SH-SY5Y (cell line): ENCODE data around the gene MYH10.

Experiments
- GATA2 ChIP-seq: IDR thresholded peaks from 2 replicates; pipeline ENCODE4 v1.6.1; 2011; ENCODE audit warnings: mild to moderate bottlenecking, low read depth, low read length
- GATA3 ChIP-seq: IDR thresholded peaks from 2 replicates; pipeline ENCODE4 v1.6.1; 2011; ENCODE audit warnings: low read depth, mild to moderate bottlenecking, low read length, moderate library complexity

MYH10 gene

GRCh38 chr17:8490256-8491023, 140.1 kb downstream of the MYH10 start:
- TF ChIP-seq GATA2, result no peak
- no peak for TF ChIP-seq GATA3

GRCh38 chr17:8489841-8490240, 140.7 kb downstream of the MYH10 start:
- no peak for TF ChIP-seq GATA2
- no peak for TF ChIP-seq GATA3

- TF ChIP-seq GATA3 (no peak), GATA2 (no peak)
These were observed 141.6 kb downstream of the MYH10 start for GRCh38 chr17:8488901-8489300.

- TF ChIP-seq GATA3 (no peak), GATA2 (no peak)
These were observed 142.0 kb downstream of the MYH10 start for GRCh38 chr17:8488491-8488890.

GRCh38 chr17:8487743-8488142, 142.8 kb downstream of the MYH10 start:
- TF ChIP-seq GATA3 (no peak), GATA2 (no peak)

GRCh38 chr17:8487130-8487645, 143.3 kb downstream of the MYH10 start:
- no peak for TF ChIP-seq GATA2
- TF ChIP-seq GATA3, result no peak

- TF ChIP-seq GATA2, result no peak
- TF ChIP-seq GATA3, result no peak
These were observed 145.0 kb downstream of the MYH10 start for GRCh38 chr17:8485491-8485890.

- TF ChIP-seq GATA2 (no peak), GATA3 (no peak)
These were observed 146.1 kb downstream of the MYH10 start for GRCh38 chr17:8484465-8484864.

- TF ChIP-seq GATA3, result no peak
- no peak for TF ChIP-seq GATA2
These were observed 148.0 kb downstream of the MYH10 start for GRCh38 chr17:8482546-8482945.

GRCh38 chr17:8481703-8482102, 148.8 kb downstream of the MYH10 start:
- no peak for TF ChIP-seq GATA3
- no peak for TF ChIP-seq GATA2

- no peak for TF ChIP-seq GATA3
- TF ChIP-seq GATA2, result no peak
These were observed 149.4 kb downstream of the MYH10 start for GRCh38 chr17:8481089-8481488.

GRCh38 chr17:8480011-8480976, 150.2 kb downstream of the MYH10 start:
- no peak for TF ChIP-seq GATA2
- no peak for TF ChIP-seq GATA3

- TF ChIP-seq GATA2 (no peak), GATA3 (no peak)
These were observed 151.0 kb downstream of the MYH10 start for GRCh38 chr17:8479431-8479947.

- TF ChIP-seq GATA2, result no peak
- TF ChIP-seq GATA3, result no peak
These were observed 152.6 kb downstream of the MYH10 start for GRCh38 chr17:8477715-8478441.

GRCh38 chr17:8477171-8477570, 153.4 kb downstream of the MYH10 start:
- TF ChIP-seq GATA2 (no peak), GATA3 (no peak)
